Mesenchymal stem cell (in vitro differentiated cells and primary cell): ENCODE results near the gene AMACR.

ENCODE experiments used
- DNase-seq: peaks from one replicate; pipeline ENCODE4 v3.0.0-alpha.2; 2013
- H2AFZ ChIP-seq: one replicate; pipeline ENCODE4 v1.6.1; 2013; ENCODE audit warnings: low read depth, mild to moderate bottlenecking, control low read depth, inconsistent platforms, low read length, moderate library complexity
- H2AK5ac ChIP-seq: 2 replicates; pipeline ENCODE4 v1.6.1; 2013; ENCODE audit warnings: low read length, moderate library complexity, mild to moderate bottlenecking, inconsistent platforms; ENCODE audit not compliant: severe bottlenecking
- H2BK120ac ChIP-seq: one replicate; pipeline ENCODE4 v1.6.1; 2013; ENCODE audit warnings: low read depth, mild to moderate bottlenecking, inconsistent platforms, low read length, moderate library complexity
- H2BK12ac ChIP-seq, 2 experiments: one replicate each; pipeline ENCODE4 v1.6.1; 2013; ENCODE audit warnings: inconsistent platforms in 2 of 2, low read length in 2 of 2, mild to moderate bottlenecking in 2 of 2, moderate library complexity in 2 of 2, control low read depth in 1 of 2
- H2BK15ac ChIP-seq: one replicate; pipeline ENCODE4 v1.6.1; 2013; ENCODE audit warnings: mild to moderate bottlenecking, low read depth, inconsistent platforms; ENCODE audit not compliant: poor library complexity, severe bottlenecking
- H2BK5ac ChIP-seq: 2 replicates; pipeline ENCODE4 v1.6.1; 2013; ENCODE audit warnings: low read depth, mild to moderate bottlenecking, low read length, control low read depth, inconsistent platforms; ENCODE audit not compliant: poor library complexity, severe bottlenecking
- H3K14ac ChIP-seq, 2 experiments: one replicate each; pipeline ENCODE4 v1.6.1; 2013; ENCODE audit warnings: inconsistent platforms in 2 of 2, low read length in 2 of 2, control low read depth in 1 of 2, mild to moderate bottlenecking in 1 of 2, moderate library complexity in 1 of 2
- H3K18ac ChIP-seq, 2 experiments: one replicate each; pipeline ENCODE4 v1.6.1; 2013; ENCODE audit warnings: inconsistent platforms in 2 of 2, low read length in 2 of 2, control low read depth in 1 of 2, low read depth in 1 of 2, mild to moderate bottlenecking in 1 of 2
- H3K23ac ChIP-seq, 2 experiments: one replicate each; pipeline ENCODE4 v1.6.1; 2013; ENCODE audit warnings: inconsistent platforms in 2 of 2, low read length in 2 of 2, mild to moderate bottlenecking in 2 of 2, moderate library complexity in 2 of 2, control low read depth in 1 of 2
- H3K27ac ChIP-seq: 2 replicates; pipeline ENCODE4 v1.5.1; 2013; ENCODE audit warnings: mild to moderate bottlenecking, moderate library complexity, low read length, control low read depth, inconsistent platforms; ENCODE audit not compliant: poor library complexity, severe bottlenecking
- H3K27me3 ChIP-seq, 2 experiments: 2 replicates each; pipeline versions ENCODE4 v1.6.1 to v1.7.0; 2013; ENCODE audit warnings: low read length in 2 of 2, mild to moderate bottlenecking in 2 of 2, moderate library complexity in 2 of 2, control low read depth in 1 of 2, inconsistent platforms in 1 of 2; ENCODE audit not compliant: control insufficient read depth in 1 of 2, insufficient read depth in 1 of 2
- H3K36me3 ChIP-seq, 2 experiments: 2 replicates each; pipeline versions ENCODE4 v1.6.1 to v1.7.0; 2013; ENCODE audit warnings: low read length in 2 of 2, control low read depth in 1 of 2, inconsistent platforms in 1 of 2, low read depth in 1 of 2, mild to moderate bottlenecking in 1 of 2; ENCODE audit not compliant: insufficient read depth in 2 of 2, control insufficient read depth in 1 of 2
- H3K4ac ChIP-seq, 2 experiments: one replicate each; pipeline ENCODE4 v1.6.1; 2013; ENCODE audit warnings: inconsistent platforms in 2 of 2, low read length in 2 of 2, mild to moderate bottlenecking in 2 of 2, moderate library complexity in 2 of 2, control low read depth in 1 of 2, low read depth in 1 of 2
- H3K4me1 ChIP-seq: 2 replicates; pipeline ENCODE4 v1.6.1; 2013; ENCODE audit warnings: low read depth, low read length, control low read depth; ENCODE audit not compliant: control insufficient read depth, insufficient read depth
- H3K4me2 ChIP-seq: 2 replicates; pipeline ENCODE4 v1.6.1; 2013; ENCODE audit warnings: low read length, mild to moderate bottlenecking, inconsistent platforms; ENCODE audit not compliant: poor library complexity, severe bottlenecking
- H3K4me3 ChIP-seq, 2 experiments: 2 replicates each; pipeline versions ENCODE4 v1.5.1 to v1.7.0; 2013; ENCODE audit warnings: low read length in 2 of 2, mild to moderate bottlenecking in 2 of 2, control low read depth in 1 of 2, low read depth in 1 of 2; ENCODE audit not compliant: insufficient read depth in 1 of 2
- H3K79me1 ChIP-seq: replicated peaks from 2 replicates; pipeline ENCODE4 v1.6.1; 2013; ENCODE audit warnings: mild to moderate bottlenecking, control low read depth, low read length, inconsistent platforms; ENCODE audit not compliant: poor library complexity, severe bottlenecking
- H3K9ac ChIP-seq: 2 replicates; pipeline ENCODE4 v1.7.0; 2013; ENCODE audit warnings: mild to moderate bottlenecking, low read length, moderate library complexity
- H3K9me3 ChIP-seq: 2 replicates; pipeline ENCODE4 v1.7.0; 2013; ENCODE audit warnings: mild to moderate bottlenecking, low read length; ENCODE audit not compliant: control insufficient read depth
- H4K8ac ChIP-seq: one replicate; pipeline ENCODE4 v1.6.1; 2013; ENCODE audit warnings: inconsistent platforms, mild to moderate bottlenecking, low read length, moderate library complexity
- H4K91ac ChIP-seq: one replicate; pipeline ENCODE4 v1.6.1; 2013; ENCODE audit warnings: mild to moderate bottlenecking, low read length, inconsistent platforms
- WGBS: methylation state at CpG from one replicate; pipeline ENCODE4 v1.1.7; 2013; ENCODE audit warnings: mixed read lengths; 5-methylcytosine and 5-hydroxymethylcytosine counted together

AMACR gene

DNA sequence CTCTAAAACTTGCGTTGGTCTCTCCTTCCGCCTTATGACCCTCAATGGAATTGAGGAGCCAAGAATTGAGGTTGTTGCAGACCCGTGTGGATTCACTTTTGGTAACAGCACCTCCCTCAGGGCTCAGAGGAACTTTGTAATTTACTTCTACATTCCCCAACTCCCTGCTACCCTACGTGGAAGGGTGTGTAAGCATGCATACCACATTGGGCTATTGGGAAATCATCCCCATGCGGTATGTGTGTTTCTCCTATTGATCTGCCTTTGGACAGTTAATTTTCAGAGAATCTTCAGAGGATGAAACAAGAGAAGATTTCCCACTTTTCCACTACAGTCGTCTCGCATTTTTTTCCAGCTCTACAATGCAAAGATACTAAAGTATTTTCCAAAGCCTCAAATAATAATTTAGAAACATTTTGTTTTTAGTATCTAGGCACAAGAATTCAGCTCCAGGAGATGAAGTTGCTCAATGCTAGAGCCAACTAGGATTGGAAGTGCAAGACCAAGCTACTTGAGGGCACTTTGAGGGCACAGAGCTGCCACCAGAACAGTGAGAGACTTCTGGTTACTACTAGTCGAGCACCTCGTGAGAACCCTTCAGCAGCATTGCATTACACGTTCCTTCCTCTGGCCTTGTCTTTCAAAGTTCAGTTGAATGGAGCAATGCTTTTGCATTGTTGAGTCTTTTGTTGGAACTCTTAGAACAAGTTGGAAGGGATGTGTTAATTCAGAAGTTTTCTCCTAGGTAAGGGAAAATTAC is 31.7 kb upstream of the AMACR start:
- 94% methylated on average over 8 of the region's 10 CpGs for WGBS
- Histone ChIP-seq H3K36me3 (peaks cover 0 to 8% of the 10 kb centered on the region in 2 experiments), H3K9ac (no peak overlapping the region), H2BK5ac (no peak overlapping the region), H3K23ac (no peak overlapping the region), H3K4ac (no peak overlapping the region), H2AFZ (no peak overlapping the region), H2BK12ac (no peak overlapping the region), H3K14ac (no peak overlapping the region), H2BK120ac (no peak overlapping the region), H4K91ac (no peak overlapping the region), H3K27me3 (no peaks in the 10 kb centered on the region), H2BK15ac (no peak overlapping the region), H3K4me3 (no peak overlapping the region), H2AK5ac (peak overlapping the region; percentile 23), H4K8ac (no peak overlapping the region), H3K4me2 (no peak overlapping the region), H3K18ac (no peak overlapping the region), H3K4me1 (peaks cover 11% of the 10 kb centered on the region), H3K27ac (no peak overlapping the region), H3K79me1 (no peaks in the 10 kb centered on the region), H3K9me3 (no peaks in the 10 kb centered on the region)
- no peak for DNase-seq

DNA sequence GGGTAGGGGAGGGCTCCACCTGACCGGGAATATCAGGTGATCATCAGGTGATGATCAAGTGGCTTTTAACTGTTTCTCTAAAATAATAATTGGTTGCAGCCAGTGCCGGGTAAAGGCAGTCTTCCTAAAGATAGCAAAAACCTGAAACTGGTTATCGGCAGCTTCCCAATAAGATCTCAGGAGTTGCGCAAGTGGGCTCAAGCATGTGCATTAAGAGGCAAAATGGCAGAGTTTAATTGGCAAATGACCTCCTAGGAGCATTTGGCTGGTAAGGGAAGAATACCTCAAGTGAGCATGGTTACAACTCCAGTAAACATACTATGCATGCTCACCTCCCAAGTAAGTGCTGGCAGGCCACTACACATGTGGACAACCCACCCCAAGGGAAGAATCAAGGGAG is 31.0 kb upstream of the AMACR start:
- Histone ChIP-seq H3K27ac (no peak overlapping the region), H3K9ac (no peak overlapping the region), H3K9me3 (no peaks in the 10 kb centered on the region), H4K91ac (no peak overlapping the region), H2AFZ (no peak overlapping the region), H3K4me1 (peaks cover 11% of the 10 kb centered on the region), H2BK15ac (no peak overlapping the region), H3K18ac (no peak overlapping the region), H3K4me2 (no peak overlapping the region), H2AK5ac (no peak overlapping the region), H3K79me1 (no peaks in the 10 kb centered on the region), H3K23ac (no peak overlapping the region), H4K8ac (no peak overlapping the region), H3K4ac (no peak overlapping the region), H2BK120ac (no peak overlapping the region), H3K27me3 (no peaks in the 10 kb centered on the region), H2BK5ac (no peak overlapping the region), H3K4me3 (no peak overlapping the region), H2BK12ac (no peak overlapping the region), H3K36me3 (peaks cover 0 to 8% of the 10 kb centered on the region in 2 experiments), H3K14ac (no peak overlapping the region)
- 94% methylated on average over 4 of the region's 4 CpGs for WGBS
- DNase-seq: no peak

DNA sequence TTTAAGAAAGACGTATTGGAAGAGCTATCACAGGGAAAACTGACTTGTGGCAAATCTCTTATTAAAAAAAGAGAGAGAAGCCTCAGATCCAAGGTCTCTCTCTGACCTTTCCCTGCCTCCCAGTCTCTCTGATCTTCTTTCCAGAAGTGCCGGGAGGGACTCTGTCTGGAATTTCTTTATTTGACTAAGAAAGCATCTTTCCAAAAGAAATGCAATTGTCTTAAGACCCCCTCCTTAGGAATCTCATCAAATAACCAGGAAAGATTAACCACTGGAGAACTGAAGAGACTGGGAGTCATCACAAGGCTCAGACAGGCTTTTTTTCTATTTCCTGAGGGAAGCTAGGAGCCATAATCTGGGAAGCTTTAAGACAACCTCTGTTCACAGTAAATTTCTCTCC is 30.5 kb upstream of the AMACR start:
- WGBS: 89% methylated on average over 2 of the region's 2 CpGs
- H2BK15ac ChIP-seq: no peak overlapping the region
- H2BK5ac ChIP-seq: no peak overlapping the region

DNA sequence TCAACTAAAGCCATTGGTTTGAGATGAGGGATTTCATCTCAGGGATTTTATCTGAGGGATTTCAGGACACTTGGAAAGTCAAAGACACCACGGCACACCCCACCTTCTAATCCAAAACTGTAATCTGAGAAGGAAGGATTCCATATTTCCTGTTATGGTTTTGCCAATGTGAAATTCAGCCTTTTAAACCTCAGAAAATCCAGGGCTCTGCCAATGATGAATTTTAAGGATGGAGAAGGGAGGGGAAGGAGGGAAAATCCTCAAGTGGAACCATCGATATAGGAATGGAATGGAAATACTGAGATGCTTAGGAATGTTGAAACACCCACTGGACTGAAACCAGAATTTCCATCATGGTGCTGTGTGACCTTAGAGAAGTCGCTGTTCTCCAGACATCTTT is 29.9 kb upstream of the AMACR start:
- no peak overlapping the region for H2AFZ ChIP-seq
- no peak overlapping the region for H2BK120ac ChIP-seq
- H3K4me2 ChIP-seq: no peak overlapping the region
- no peak overlapping the region for H3K23ac ChIP-seq
- H2BK15ac ChIP-seq: no peak overlapping the region
- H3K36me3 ChIP-seq: peaks cover 3 to 8% of the 10 kb centered on the region in 2 experiments
- H2AK5ac ChIP-seq: no peak overlapping the region
- WGBS: 92% methylated on average over 2 of the region's 3 CpGs
- no peak overlapping the region for H4K91ac ChIP-seq
- DNase-seq: no peak
- H3K27me3 ChIP-seq: no peaks in the 10 kb centered on the region
- H3K18ac ChIP-seq: no peak overlapping the region
- no peak overlapping the region for H3K4me3 ChIP-seq
- no peak overlapping the region for H4K8ac ChIP-seq
- no peaks in the 10 kb centered on the region for H3K79me1 ChIP-seq
- no peak overlapping the region for H2BK5ac ChIP-seq
- no peak overlapping the region for H3K4ac ChIP-seq
- H3K4me1 ChIP-seq: peaks cover 7% of the 10 kb centered on the region
- no peak overlapping the region for H3K27ac ChIP-seq
- H3K9me3 ChIP-seq: no peaks in the 10 kb centered on the region
- no peak overlapping the region for H3K9ac ChIP-seq
- no peak overlapping the region for H3K14ac ChIP-seq
- H2BK12ac ChIP-seq: no peak overlapping the region

More for the DNA sequence above, 30.5 kb upstream of the AMACR start:
- Histone ChIP-seq H3K79me1 (no peaks in the 10 kb centered on the region), H2BK12ac (no peak overlapping the region), H3K4me3 (no peak overlapping the region), H4K8ac (no peak overlapping the region), H2AK5ac (no peak overlapping the region), H3K9ac (no peak overlapping the region), H3K23ac (no peak overlapping the region), H3K27ac (no peak overlapping the region), H3K36me3 (peaks cover 0 to 8% of the 10 kb centered on the region in 2 experiments), H2BK120ac (no peak overlapping the region), H3K4me1 (peaks cover 11% of the 10 kb centered on the region), H2AFZ (no peak overlapping the region), H3K9me3 (no peaks in the 10 kb centered on the region), H3K4ac (no peak overlapping the region), H3K18ac (no peak overlapping the region), H3K4me2 (no peak overlapping the region), H4K91ac (no peak overlapping the region), H3K27me3 (no peaks in the 10 kb centered on the region), H3K14ac (no peak overlapping the region)
- DNase-seq: no peak
